DOHH2 (cell line): Measurements from ENCODE around the gene PDE4D.
A peak's percentile ranks its signal among the peaks of the same experiment; 100 is the strongest.

Experiments used
- H3F3A ChIP-seq: fragments of 200-600 bp; sonication (generic), shearing (Covaris generic); 2 replicates; pipeline ENCODE4 v1.6.0; 2016; ENCODE audit warnings: antibody characterized with exemption, mild to moderate bottlenecking; ENCODE audit not compliant: control insufficient read depth, insufficient read depth
- H3K27ac ChIP-seq: fragments of 200-600 bp; sonication (generic); 2 replicates; pipeline ENCODE4 v1.5.1; 2014; ENCODE audit warnings: low read depth, mild to moderate bottlenecking, low read length, moderate library complexity
- H3K27me3 ChIP-seq: fragments of 200-600 bp; sonication (generic); 2 replicates; pipeline ENCODE4 v1.6.1; 2014; ENCODE audit warnings: mild to moderate bottlenecking, low read length, mixed read lengths; ENCODE audit not compliant: control insufficient read depth
- H3K36me3 ChIP-seq: fragments of 200-600 bp; sonication (generic); 2 replicates; pipeline ENCODE4 v1.6.1; 2014; ENCODE audit warnings: mild to moderate bottlenecking, low read length, moderate library complexity, mixed read lengths; ENCODE audit not compliant: control insufficient read depth
- H3K4me1 ChIP-seq: fragments of 200-600 bp; sonication (generic); 2 replicates; pipeline ENCODE4 v1.6.1; 2014; ENCODE audit warnings: mild to moderate bottlenecking, low read length, mixed read lengths; ENCODE audit not compliant: control insufficient read depth
- H3K4me2 ChIP-seq: fragments of 200-600 bp; sonication (generic); 2 replicates; pipeline ENCODE4 v1.6.0; 2014; ENCODE audit warnings: mild to moderate bottlenecking, low read length, moderate library complexity
- H3K4me3 ChIP-seq: fragments of 200-600 bp; sonication (generic); 2 replicates; pipeline ENCODE4 v1.5.1; 2014; ENCODE audit warnings: mild to moderate bottlenecking, low read length, mixed read lengths
- H3K79me2 ChIP-seq: fragments of 200-600 bp; sonication (generic); 2 replicates; pipeline ENCODE4 v1.6.1; 2014; ENCODE audit warnings: mild to moderate bottlenecking, low read length, mixed read lengths; ENCODE audit not compliant: control insufficient read depth
- H3K9me2 ChIP-seq: fragments of 200-600 bp; sonication (generic); replicated peaks from 2 replicates; pipeline ENCODE4 v1.6.1; 2014; ENCODE audit warnings: mild to moderate bottlenecking, low read length, mixed read lengths; ENCODE audit not compliant: control insufficient read depth
- H3K9me3 ChIP-seq: fragments of 200-600 bp; sonication (generic); 2 replicates; pipeline ENCODE4 v1.6.1; 2014; ENCODE audit warnings: antibody characterized with exemption, low read length, mixed read lengths; ENCODE audit not compliant: control insufficient read depth, insufficient read depth
- H4K20me1 ChIP-seq: fragments of 200-600 bp; sonication (generic); 2 replicates; pipeline ENCODE4 v1.6.0; 2014; ENCODE audit warnings: low read depth, mild to moderate bottlenecking, antibody characterized with exemption, low read length, moderate library complexity; ENCODE audit not compliant: control insufficient read depth, insufficient read depth
- EZH2phosphoT487 ChIP-seq: fragments of 200-600 bp; sonication (generic); IDR thresholded peaks from 2 replicates; pipeline ENCODE4 v1.6.1; 2017; ENCODE audit warnings: borderline replicate concordance, mild to moderate bottlenecking, antibody characterized with exemption, low read length, moderate library complexity, mixed read lengths
- TF ChIP-seq, protein P1 (sequence below): fragments of 200-600 bp; sonication (generic); IDR thresholded peaks from one replicate; pipeline ENCODE4 v1.5.1; 2014; ENCODE audit warnings: antibody characterized with exemption, mild to moderate bottlenecking, low read depth, low read length; ENCODE audit not compliant: poor library complexity, severe bottlenecking

The PDE4D gene

DNA sequence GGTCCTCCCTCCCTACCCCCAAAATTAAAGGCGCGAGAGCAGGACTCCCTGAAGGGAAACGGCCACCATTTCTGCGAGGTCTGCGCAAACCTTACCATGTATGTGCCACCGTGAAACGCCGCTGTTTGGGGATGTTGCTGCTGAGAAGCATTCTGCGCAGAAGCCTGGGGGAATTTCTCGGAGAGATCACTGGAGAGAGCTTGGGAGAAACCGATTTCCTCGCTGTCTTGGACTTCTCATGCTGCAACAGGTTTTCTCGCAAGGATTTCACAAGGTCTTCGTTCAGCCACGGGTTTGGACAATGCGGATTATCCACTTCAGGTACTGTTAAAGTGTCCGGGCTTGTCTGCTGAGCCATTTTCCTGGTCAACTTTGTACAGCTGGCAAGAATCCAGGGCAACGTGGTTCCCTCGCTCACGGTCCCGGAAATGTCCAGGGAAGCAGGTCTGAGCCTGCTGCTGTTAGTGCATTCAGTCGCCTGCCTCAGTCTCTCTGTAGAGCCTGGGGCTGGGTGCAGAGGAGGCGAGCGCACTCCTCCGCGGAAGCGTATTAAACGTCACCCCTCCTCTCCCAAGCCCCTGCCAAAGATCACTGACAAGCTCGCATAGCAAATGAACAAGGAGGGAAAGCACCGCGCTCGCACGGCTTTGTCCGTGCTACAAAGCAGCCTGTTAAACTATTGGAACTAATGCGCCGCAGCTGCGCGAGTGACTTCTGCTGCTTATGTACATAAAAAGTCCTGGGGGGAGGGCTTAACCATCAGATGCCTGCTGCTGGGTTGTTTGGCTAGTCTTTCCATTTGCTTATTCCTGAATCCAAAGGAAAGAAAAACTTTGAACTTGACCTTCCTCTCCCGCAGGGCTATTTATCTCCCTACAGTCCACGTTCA lies 125.1 kb downstream of the PDE4D start:
- no peaks in the 10 kb centered on the region for H3K36me3 ChIP-seq
- peaks cover 29% of the 10 kb centered on the region for H3K27me3 ChIP-seq
- peak overlapping the region; percentile 76 for H3K4me3 ChIP-seq
- no peaks in the 10 kb centered on the region for H3K79me2 ChIP-seq
- H4K20me1 ChIP-seq, result no peaks in the 10 kb centered on the region
- no peaks in the 10 kb centered on the region for H3K9me2 ChIP-seq
- peaks cover 46% of the 10 kb centered on the region for H3K4me1 ChIP-seq
- no peak for TF ChIP-seq EZH2phosphoT487
- TF ChIP-seq, protein P1, sequence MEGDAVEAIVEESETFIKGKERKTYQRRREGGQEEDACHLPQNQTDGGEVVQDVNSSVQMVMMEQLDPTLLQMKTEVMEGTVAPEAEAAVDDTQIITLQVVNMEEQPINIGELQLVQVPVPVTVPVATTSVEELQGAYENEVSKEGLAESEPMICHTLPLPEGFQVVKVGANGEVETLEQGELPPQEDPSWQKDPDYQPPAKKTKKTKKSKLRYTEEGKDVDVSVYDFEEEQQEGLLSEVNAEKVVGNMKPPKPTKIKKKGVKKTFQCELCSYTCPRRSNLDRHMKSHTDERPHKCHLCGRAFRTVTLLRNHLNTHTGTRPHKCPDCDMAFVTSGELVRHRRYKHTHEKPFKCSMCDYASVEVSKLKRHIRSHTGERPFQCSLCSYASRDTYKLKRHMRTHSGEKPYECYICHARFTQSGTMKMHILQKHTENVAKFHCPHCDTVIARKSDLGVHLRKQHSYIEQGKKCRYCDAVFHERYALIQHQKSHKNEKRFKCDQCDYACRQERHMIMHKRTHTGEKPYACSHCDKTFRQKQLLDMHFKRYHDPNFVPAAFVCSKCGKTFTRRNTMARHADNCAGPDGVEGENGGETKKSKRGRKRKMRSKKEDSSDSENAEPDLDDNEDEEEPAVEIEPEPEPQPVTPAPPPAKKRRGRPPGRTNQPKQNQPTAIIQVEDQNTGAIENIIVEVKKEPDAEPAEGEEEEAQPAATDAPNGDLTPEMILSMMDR, result no peak
- H3K9me3 ChIP-seq, result no peaks in the 10 kb centered on the region
- H3K27ac ChIP-seq, result no peak overlapping the region
- peak overlapping the region; percentile 86 for H3K4me2 ChIP-seq
- no peaks in the 10 kb centered on the region for H3F3A ChIP-seq

DNA sequence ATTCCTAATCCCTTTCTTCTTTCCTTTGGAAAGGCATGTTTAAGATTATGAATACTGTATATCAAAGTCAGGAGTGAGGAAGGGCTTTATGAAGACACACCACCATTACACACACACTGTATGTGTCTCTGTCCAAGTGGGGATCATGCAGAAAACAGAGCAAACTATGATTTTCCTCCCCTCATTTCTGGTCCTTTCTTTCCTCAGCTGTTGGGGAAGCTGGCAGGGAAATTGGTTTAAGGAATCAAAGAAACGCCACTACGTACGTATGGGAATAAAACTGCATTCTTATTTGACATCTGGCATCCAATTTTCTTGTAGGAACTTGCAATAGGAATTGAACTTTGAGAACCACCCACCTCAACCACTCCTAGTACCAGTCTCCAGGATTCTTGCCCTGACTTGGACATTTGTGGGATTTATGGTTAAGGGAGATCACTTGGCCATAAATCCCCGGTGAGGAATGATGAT lies 125.8 kb downstream of the PDE4D start:
- H3K9me2 ChIP-seq, result no peaks in the 10 kb centered on the region
- H3K4me3 ChIP-seq, result peak overlapping the region; percentile 76
- H3K27ac ChIP-seq, result no peak overlapping the region
- no peaks in the 10 kb centered on the region for H3F3A ChIP-seq
- peaks cover 29% of the 10 kb centered on the region for H3K27me3 ChIP-seq
- H3K4me2 ChIP-seq, result peak overlapping the region; percentile 86
- no peaks in the 10 kb centered on the region for H3K36me3 ChIP-seq
- no peaks in the 10 kb centered on the region for H3K9me3 ChIP-seq
- TF ChIP-seq EZH2phosphoT487, result no peak
- TF ChIP-seq, protein P1, result no peak
- H4K20me1 ChIP-seq, result no peaks in the 10 kb centered on the region
- peaks cover 47% of the 10 kb centered on the region for H3K4me1 ChIP-seq
- no peaks in the 10 kb centered on the region for H3K79me2 ChIP-seq

- Histone ChIP-seq H3F3A (no peaks in the 10 kb centered on the region), H3K27me3 (peaks cover 29% of the 10 kb centered on the region), H3K9me2 (no peaks in the 10 kb centered on the region), H3K27ac (no peak overlapping the region), H3K4me1 (peaks cover 47% of the 10 kb centered on the region), H3K4me2 (peak overlapping the region; percentile 86), H3K36me3 (no peaks in the 10 kb centered on the region), H3K79me2 (no peaks in the 10 kb centered on the region), H4K20me1 (no peaks in the 10 kb centered on the region), H3K4me3 (peak overlapping the region; percentile 76; the same call in 1 of the 2 replicates), H3K9me3 (no peaks in the 10 kb centered on the region)
- TF ChIP-seq EZH2phosphoT487, result no peak
- TF ChIP-seq, protein P1, result no peak
These were observed 126.3 kb downstream of the PDE4D start for GRCh38 chr5:59767211-59767605.
